K562 treated with DMSO at 1 percent for 24 hours (cell line): ENCODE measurements around the gene RUFY2. TPM values are rescaled to one million over a fixed set of nuclear protein-coding genes. Genes with fewer than 3 reads are reported as not detected.

Source experiments
- total RNA-seq: library from RNA; unstranded; fragments of 300-600 nt; gene quantifications from 2 replicates; pipeline ENCODE4 v1.2.3, GENCODE V29; 2022; ENCODE audit warnings: low read depth; ENCODE audit not compliant: insufficient read depth

Gene RUFY2, protein sequence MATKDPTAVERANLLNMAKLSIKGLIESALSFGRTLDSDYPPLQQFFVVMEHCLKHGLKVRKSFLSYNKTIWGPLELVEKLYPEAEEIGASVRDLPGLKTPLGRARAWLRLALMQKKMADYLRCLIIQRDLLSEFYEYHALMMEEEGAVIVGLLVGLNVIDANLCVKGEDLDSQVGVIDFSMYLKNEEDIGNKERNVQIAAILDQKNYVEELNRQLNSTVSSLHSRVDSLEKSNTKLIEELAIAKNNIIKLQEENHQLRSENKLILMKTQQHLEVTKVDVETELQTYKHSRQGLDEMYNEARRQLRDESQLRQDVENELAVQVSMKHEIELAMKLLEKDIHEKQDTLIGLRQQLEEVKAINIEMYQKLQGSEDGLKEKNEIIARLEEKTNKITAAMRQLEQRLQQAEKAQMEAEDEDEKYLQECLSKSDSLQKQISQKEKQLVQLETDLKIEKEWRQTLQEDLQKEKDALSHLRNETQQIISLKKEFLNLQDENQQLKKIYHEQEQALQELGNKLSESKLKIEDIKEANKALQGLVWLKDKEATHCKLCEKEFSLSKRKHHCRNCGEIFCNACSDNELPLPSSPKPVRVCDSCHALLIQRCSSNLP
- 3.4 and 4.2 TPM in 2 replicates for total RNA-seq

DNA sequence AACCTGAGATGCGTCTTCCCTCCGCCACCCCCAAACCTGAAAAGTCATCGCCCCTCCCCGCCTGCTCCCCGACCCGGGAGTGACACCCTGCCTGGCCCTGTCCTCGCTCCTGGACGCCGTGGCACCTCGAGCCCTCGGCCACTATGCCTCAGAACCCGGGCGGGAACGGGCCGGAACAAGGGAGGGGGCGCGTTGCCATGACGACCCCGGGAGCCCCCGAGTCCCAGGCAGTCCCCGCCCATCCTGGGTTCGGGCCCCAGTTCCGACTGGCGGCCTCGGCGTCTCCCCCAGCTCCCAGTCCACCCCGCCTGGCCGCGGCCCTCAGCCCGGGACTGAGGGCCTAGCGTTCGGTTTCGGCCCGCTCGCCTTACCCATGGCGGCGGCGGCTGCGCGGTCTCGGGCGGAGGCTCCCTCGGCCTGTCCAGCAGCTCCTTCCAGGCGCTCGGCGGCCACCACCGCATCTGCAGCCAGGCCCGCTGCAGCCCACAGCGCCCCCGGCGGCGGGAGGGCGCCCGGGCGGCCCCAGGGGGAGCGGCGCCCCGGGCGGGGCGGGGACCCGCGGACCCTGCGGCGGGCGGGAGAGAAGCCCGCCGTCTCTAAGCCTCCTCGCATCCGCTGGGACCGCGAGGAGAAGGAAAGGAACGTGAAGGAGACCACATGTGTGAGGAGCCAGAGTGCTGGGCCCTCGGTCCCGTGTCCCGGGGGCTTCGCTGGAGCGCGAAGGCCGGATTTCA lies at the start of gene RUFY2:
Gene RUFY2, minus strand, starts transcription at position 463 of the 734 bp plus-strand sequence. Its CDS starts 88 bp downstream, at position 375.

DNA sequence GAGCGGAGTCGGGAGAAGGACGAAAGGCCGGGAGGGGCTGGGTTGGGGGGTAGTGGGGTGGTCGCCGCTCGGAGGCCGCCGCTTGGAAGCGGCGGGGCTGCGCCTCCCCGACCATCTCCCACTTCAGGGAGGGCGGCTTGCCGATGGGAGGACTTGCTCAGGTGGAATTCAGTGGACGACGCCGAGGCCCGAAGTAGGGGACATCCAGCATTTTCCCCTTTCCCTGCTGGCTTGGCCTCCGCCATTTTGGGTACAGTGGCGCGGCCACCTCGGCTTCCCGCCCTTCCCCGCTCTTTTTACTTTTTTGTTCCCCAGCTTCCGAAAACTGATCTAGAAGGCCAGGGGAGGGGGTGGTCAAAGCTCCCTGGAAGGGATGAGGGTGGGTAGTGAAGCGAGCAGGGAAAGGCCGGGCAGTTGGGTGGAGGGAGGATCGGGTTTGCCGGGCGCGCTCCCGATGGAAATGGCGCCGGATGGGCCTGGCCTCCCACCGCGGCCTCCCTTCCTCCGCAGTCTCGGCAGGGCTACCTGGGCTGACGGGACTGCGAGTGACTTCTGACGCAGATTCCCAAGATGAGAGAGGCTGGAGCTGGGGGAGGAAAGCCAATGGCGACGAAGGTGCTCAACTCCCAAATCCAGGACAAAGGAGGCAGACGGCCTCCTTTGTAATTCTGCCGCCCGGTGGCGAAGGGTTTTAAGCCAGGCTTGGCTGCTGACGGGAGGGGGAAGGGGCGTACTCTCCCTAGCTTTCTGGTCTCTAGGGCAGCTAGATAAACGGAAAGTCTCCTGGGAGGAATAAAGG lies 74.6 kb downstream of the RUFY2 start, which contains the start of gene PBLD:
Gene PBLD, minus strand, starts transcription at position 670 of the 799 bp plus-strand sequence. CDS start 26,084 bp downstream, outside the sequence.

DNA sequence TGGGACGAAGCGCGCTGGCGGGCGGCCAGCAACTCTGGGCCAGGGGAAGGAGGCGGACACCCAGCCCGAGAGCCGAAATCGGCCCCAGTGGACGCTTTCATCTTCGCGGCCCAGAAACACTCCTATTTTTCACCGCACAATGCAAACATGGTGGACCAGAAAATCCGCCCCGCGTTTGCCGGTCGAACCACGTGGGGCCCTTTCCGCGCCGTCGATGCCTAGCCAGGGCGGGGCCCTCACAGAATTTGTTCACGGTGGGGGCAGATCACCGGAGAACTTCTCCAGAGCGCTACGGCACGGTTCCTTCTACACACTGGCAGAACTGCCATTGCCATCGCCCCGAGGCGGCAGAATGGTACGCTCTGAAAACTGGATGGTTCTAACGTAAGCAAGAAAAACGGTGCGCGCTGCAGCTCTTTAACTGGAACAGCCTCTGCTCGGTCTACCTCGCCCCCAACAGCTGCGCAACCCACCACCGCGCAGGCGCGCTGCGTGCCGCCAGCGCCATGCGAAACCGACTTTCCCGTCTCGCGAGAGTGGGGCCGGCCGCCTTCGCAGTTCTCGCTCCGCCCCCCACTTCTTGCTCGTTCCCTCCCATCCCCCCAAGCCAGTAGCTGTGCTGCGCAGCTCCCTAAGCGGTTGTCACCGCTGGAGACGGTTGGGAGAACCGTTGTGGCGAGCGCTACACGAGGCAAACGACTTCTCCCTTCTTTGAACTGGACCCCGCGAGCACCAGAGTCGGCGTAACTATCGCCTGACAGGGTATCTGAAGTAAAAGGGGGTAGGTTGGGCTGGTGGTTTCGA lies 75.4 kb downstream of the RUFY2 start, which contains the start of gene HNRNPH3:
Gene HNRNPH3, plus strand, starts transcription at position 610 of the 804 bp plus-strand sequence. CDS start 5,158 bp downstream, outside the sequence.

Other genes starting within 250 kb of the RUFY2 start
- not detected in 2 replicates for gene ATOH7, start 175.2 kb downstream of the RUFY2 start, total RNA-seq
- gene HNRNPH3, start 75.2 kb downstream of the RUFY2 start, total RNA-seq = 99.4 and 116 TPM in 2 replicates
- 1.8 and 1.9 TPM in 2 replicates for gene PBLD, start 74.3 kb downstream of the RUFY2 start, total RNA-seq
- 13.8 and 16.0 TPM in 2 replicates for gene DNA2, start 64.7 kb upstream of the RUFY2 start, total RNA-seq
- gene SLC25A16, start 120.2 kb upstream of the RUFY2 start, total RNA-seq = 4.4 and 5.5 TPM in 2 replicates
- 2.9 and 3.4 TPM in 2 replicates for gene TET1, start 153.1 kb upstream of the RUFY2 start, total RNA-seq